Liver (tissue), 9 donors: Measurements from ENCODE around the gene CBFB. TPM values are rescaled to one million over a fixed set of nuclear protein-coding genes. Genes with fewer than 3 reads are reported as not detected.

Experiments used
- DNase-seq: peaks from one replicate; pipeline ENCODE4 v3.0.0-alpha.2; 2017; ENCODE audit warnings: low spot score
- H3K27ac ChIP-seq, 2 donors: one replicate each; pipeline ENCODE4 v1.7.0; 2013; ENCODE audit warnings: inconsistent platforms in 2 of 2, low read length in 2 of 2, control low read depth in 1 of 2, low read depth in 1 of 2, mild to moderate bottlenecking in 1 of 2
- H3K27me3 ChIP-seq, 4 donors: one replicate each; pipeline versions ENCODE4 v1.6.1 to v1.7.0; 2013; ENCODE audit warnings: low read length in 3 of 4, inconsistent platforms in 1 of 4, mild to moderate bottlenecking in 1 of 4, moderate library complexity in 1 of 4; ENCODE audit not compliant: control insufficient read depth in 4 of 4, insufficient read depth in 4 of 4
- H3K36me3 ChIP-seq, 4 donors: one replicate each; pipeline versions ENCODE4 v1.6.1 to v1.7.0; 2013; ENCODE audit warnings: low read length in 3 of 4, mild to moderate bottlenecking in 3 of 4, low read depth in 1 of 4, moderate library complexity in 1 of 4; ENCODE audit not compliant: control insufficient read depth in 4 of 4, insufficient read depth in 3 of 4
- H3K4me1 ChIP-seq, 4 donors: one replicate each; pipeline versions ENCODE4 v1.6.1 to v1.7.0; 2013; ENCODE audit warnings: low read length in 3 of 4, mild to moderate bottlenecking in 3 of 4, moderate library complexity in 1 of 4; ENCODE audit not compliant: control insufficient read depth in 4 of 4, insufficient read depth in 4 of 4
- H3K4me3 ChIP-seq, 3 donors: one replicate each; pipeline versions ENCODE4 v1.6.1 to v1.7.0; 2013; ENCODE audit warnings: low read length in 3 of 3, control low read depth in 1 of 3, low read depth in 1 of 3, mild to moderate bottlenecking in 1 of 3
- H3K9ac ChIP-seq, 2 donors: one replicate each; pipeline ENCODE4 v1.7.0; 2013; ENCODE audit warnings: low read length in 2 of 2, mild to moderate bottlenecking in 2 of 2, moderate library complexity in 2 of 2, control low read depth in 1 of 2, low read depth in 1 of 2
- H3K9me3 ChIP-seq, 4 donors: one replicate each; pipeline versions ENCODE4 v1.6.1 to v1.7.0; 2013; ENCODE audit warnings: low read length in 3 of 4; ENCODE audit not compliant: control insufficient read depth in 4 of 4
- FOXA1 ChIP-seq: IDR thresholded peaks from 2 replicates; pipeline ENCODE4 v1.6.1; 2016; ENCODE audit warnings: antibody characterized with exemption
- GABPA ChIP-seq, 2 donors: IDR thresholded peaks in 1 of 2; conservative IDR thresholded peaks in 1 of 2; 2 replicates each; pipeline ENCODE4 v1.6.1; 2016; ENCODE audit warnings: antibody characterized with exemption in 2 of 2, mild to moderate bottlenecking in 1 of 2, moderate library complexity in 1 of 2
- NR2F2 ChIP-seq: IDR thresholded peaks from 2 replicates; pipeline ENCODE4 v1.6.1; 2016; ENCODE audit warnings: antibody characterized with exemption
- RAD21 ChIP-seq, 2 donors: IDR thresholded peaks; 2 replicates each; pipeline ENCODE4 v1.6.1; 2016; ENCODE audit warnings: antibody characterized with exemption in 2 of 2, mild to moderate bottlenecking in 2 of 2
- REST ChIP-seq: IDR thresholded peaks from 2 replicates; pipeline ENCODE4 v1.6.1; 2016; ENCODE audit warnings: antibody characterized with exemption, mild to moderate bottlenecking
- RXRA ChIP-seq, 2 donors: IDR thresholded peaks; 2 replicates each; pipeline ENCODE4 v1.6.1; 2017 to 2018; ENCODE audit warnings: antibody characterized with exemption in 2 of 2, mild to moderate bottlenecking in 1 of 2
- SP1 ChIP-seq: IDR thresholded peaks from 2 replicates; pipeline ENCODE4 v1.6.1; 2018; ENCODE audit warnings: antibody characterized with exemption, mild to moderate bottlenecking
- WGBS: extraction: QIAGEN DNeasy Blood & Tissue Kit; methylation state at CpG from one replicate; pipeline ENCODE4 v1.1.7; 2013; 5-methylcytosine and 5-hydroxymethylcytosine counted together
- polyA plus RNA-seq, 2 donors: library from polyadenylated mRNA; stranded (reverse) in 1 of 2; unstranded in 1 of 2; fragments of 200-250 nt in 1 of 2; fragments of >200 nt in 1 of 2; fragmentation: Nextera tagmentation in 1 of 2; extraction: Ambion mirVana in 1 of 2; gene quantifications; one replicate each; pipeline versions ENCODE4 v1.2.1 to v1.2.3, GENCODE V29; 2013 to 2015
- total RNA-seq, 2 donors: library from RNA; depleted of rRNA; stranded (reverse); fragments of >200 nt; gene quantifications; one replicate each; pipeline ENCODE4 v1.2.3, GENCODE V29; 2014
- TF ChIP-seq, protein P1 (sequence below): IDR thresholded peaks from 2 replicates; pipeline ENCODE4 v1.6.1; 2016; ENCODE audit warnings: antibody characterized with exemption
- TF ChIP-seq, protein P2 (sequence below): fragments of 150-350 bp; IDR thresholded peaks from 2 replicates; pipeline ENCODE4 v1.5.1; 2017; ENCODE audit warnings: improper control_type of control experiment, low read depth, low read length; ENCODE audit not compliant: missing input control
- donor health status: healthy.
- donor health status: healthy.
- donor health status: healthy.
- donor health status: healthy.
- donor health status: healthy.

CBFB gene
- total and polyA plus RNA-seq, 4 donors = 6.8 to 19.3 (median 11.2) TPM

GRCh38 chr16:67013233-67013822, 15.6 kb upstream of the CBFB start:
- Histone ChIP-seq H3K27ac (no peak overlapping the region), H3K4me3 (peak overlapping the region in 1 of 3 donors; percentile 63), H3K36me3 (no peaks in the 10 kb centered on the region), H3K9me3 (no peaks in the 10 kb centered on the region), H3K27me3 (no peaks in the 10 kb centered on the region), H3K9ac (no peak overlapping the region), H3K4me1 (peaks cover 5 to 10% (median 7%) of the 10 kb centered on the region in 4 donors)
- WGBS = 21% methylated on average over 21 of the region's 21 CpGs
- no peak for DNase-seq
- TF ChIP-seq RAD21 (IDR thresholded peaks at IDR 0.05) (no peak), GABPA (IDR thresholded peaks at IDR 0.05 in 1 of 2, conservative IDR thresholded peaks at IDR 0.05 in 1 of 2) (no peak), SP1 (no peak), FOXA1 (no peak), RXRA (IDR thresholded peaks at IDR 0.05) (no peak), NR2F2 (no peak), REST (no peak)
- TF ChIP-seq, protein P1, sequence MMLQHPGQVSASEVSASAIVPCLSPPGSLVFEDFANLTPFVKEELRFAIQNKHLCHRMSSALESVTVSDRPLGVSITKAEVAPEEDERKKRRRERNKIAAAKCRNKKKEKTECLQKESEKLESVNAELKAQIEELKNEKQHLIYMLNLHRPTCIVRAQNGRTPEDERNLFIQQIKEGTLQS = no peak

DNA sequence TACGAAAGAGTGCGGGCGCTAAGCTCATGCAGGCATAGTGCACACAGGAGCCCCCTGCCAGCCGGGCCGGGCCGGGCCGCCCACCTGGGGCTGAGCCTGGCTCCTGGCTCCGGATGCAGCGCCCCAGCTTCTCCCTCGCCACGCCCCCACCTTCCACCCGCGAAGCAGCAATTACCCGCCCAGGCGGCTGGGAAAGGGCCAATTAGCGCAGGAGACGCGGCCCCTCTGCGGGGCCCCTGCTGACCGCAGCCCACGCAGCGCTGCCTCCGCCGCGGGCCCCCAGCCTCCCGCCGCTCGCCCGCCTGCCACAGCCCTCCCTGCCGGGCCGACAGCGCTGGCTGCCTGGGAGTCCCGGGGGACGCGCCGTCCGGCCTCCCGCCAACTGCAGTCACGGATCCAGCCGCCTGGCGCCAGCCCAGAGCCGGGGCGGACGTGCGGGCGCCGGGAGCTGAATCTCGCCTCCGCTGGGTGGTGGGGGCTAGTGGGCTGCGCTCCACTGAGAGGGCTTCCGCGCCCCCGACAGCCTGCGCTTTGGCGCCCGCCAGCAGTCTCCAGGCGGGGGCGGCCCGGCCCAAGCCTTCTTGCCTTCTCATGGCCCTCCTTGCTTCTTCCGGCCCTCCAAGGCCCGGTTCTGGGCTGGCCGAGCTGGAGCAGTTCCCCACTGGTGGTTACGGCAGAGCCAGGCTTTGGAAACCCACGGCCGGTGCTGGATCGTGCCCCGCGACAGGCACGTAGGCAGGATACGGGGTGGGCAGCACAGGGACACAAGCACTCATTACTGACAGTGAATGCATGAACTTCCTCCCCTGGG, 14.9 kb upstream of the CBFB start:
- H3K27ac ChIP-seq = no peak overlapping the region
- no peaks in the 10 kb centered on the region for H3K9me3 ChIP-seq
- peak; percentile 51 for DNase-seq
- no peaks in the 10 kb centered on the region for H3K36me3 ChIP-seq
- WGBS = 7% methylated on average over 70 of the region's 70 CpGs
- H3K4me3 ChIP-seq = peak overlapping the region in 1 of 3 donors; percentile 63
- TF ChIP-seq RAD21 (IDR thresholded peaks at IDR 0.05) (peak in 1 of 2 donors; percentile 35), GABPA (IDR thresholded peaks at IDR 0.05 in 1 of 2, conservative IDR thresholded peaks at IDR 0.05 in 1 of 2) (no peak)
- TF ChIP-seq, protein P2, sequence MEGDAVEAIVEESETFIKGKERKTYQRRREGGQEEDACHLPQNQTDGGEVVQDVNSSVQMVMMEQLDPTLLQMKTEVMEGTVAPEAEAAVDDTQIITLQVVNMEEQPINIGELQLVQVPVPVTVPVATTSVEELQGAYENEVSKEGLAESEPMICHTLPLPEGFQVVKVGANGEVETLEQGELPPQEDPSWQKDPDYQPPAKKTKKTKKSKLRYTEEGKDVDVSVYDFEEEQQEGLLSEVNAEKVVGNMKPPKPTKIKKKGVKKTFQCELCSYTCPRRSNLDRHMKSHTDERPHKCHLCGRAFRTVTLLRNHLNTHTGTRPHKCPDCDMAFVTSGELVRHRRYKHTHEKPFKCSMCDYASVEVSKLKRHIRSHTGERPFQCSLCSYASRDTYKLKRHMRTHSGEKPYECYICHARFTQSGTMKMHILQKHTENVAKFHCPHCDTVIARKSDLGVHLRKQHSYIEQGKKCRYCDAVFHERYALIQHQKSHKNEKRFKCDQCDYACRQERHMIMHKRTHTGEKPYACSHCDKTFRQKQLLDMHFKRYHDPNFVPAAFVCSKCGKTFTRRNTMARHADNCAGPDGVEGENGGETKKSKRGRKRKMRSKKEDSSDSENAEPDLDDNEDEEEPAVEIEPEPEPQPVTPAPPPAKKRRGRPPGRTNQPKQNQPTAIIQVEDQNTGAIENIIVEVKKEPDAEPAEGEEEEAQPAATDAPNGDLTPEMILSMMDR = peak; percentile 18
- H3K9ac ChIP-seq = no peak overlapping the region
- H3K4me1 ChIP-seq = peaks cover 5 to 10% (median 7%) of the 10 kb centered on the region in 4 donors
- no peaks in the 10 kb centered on the region for H3K27me3 ChIP-seq
